Transverse colon (tissue), 4 donors: ENCODE measurements around the gene PRDM5.

Source experiments
- EP300 ChIP-seq: sonication (generic); formaldehyde crosslinking; IDR thresholded peaks from one replicate; pipeline ENCODE4 v1.6.1; 2017; ENCODE audit warnings: antibody characterized with exemption, low read depth
- POLR2A ChIP-seq: fragments of 450-650 bp; IDR thresholded peaks from one replicate; pipeline ENCODE4 v1.6.1; 2016; ENCODE audit warnings: antibody characterized with exemption, mild to moderate bottlenecking, moderate library complexity
- POLR2AphosphoS5 ChIP-seq, 3 donors: sonication (generic); formaldehyde crosslinking; IDR thresholded peaks; one replicate each; pipeline ENCODE4 v1.6.1; 2016; ENCODE audit warnings: antibody characterized with exemption in 3 of 3
- TF ChIP-seq, protein P1 (sequence below), 5 experiments: fragments of 200-600 bp in 3 of 5; fragments of 450-650 bp in 2 of 5; sonication (generic) in 3 of 5; IDR thresholded peaks; 1 replicate in 2 of 5; 2 replicates in 3 of 5; pipeline ENCODE4 v1.5.1; 2016 to 2017; ENCODE audit warnings: antibody characterized with exemption in 5 of 5, inconsistent platforms in 3 of 5, mild to moderate bottlenecking in 2 of 5, moderate library complexity in 1 of 5

DNA sequence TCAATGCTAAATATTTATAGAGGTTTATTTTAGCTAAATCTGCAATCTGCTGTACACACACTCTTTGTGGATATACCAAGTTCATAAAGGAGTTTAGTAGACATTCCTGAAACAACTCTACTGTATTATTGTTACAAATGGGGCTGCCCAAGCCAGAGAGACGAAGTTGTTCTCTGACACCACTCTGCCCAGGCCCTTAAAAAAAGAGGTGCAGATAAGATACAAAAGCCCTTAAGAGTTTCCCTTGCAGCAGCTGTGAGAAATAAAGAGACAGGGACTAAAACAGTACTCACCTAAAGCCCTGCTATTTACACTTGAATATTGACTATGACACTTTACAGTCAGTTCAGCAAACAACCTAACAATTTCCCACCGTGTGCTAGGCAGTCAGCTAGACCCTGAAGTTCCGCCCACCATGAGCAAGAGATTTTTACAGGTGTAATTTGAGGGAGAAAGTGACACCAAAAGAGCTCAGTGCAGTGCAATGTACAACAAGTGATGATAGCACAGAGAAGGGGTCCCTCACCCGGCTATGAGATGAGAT, 191.7 kb downstream of the PRDM5 start:
- TF ChIP-seq POLR2AphosphoS5 (IDR thresholded peaks at IDR 0.05) (no peak), POLR2A (no peak), EP300 (no peak)
- TF ChIP-seq, protein P1, sequence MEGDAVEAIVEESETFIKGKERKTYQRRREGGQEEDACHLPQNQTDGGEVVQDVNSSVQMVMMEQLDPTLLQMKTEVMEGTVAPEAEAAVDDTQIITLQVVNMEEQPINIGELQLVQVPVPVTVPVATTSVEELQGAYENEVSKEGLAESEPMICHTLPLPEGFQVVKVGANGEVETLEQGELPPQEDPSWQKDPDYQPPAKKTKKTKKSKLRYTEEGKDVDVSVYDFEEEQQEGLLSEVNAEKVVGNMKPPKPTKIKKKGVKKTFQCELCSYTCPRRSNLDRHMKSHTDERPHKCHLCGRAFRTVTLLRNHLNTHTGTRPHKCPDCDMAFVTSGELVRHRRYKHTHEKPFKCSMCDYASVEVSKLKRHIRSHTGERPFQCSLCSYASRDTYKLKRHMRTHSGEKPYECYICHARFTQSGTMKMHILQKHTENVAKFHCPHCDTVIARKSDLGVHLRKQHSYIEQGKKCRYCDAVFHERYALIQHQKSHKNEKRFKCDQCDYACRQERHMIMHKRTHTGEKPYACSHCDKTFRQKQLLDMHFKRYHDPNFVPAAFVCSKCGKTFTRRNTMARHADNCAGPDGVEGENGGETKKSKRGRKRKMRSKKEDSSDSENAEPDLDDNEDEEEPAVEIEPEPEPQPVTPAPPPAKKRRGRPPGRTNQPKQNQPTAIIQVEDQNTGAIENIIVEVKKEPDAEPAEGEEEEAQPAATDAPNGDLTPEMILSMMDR (IDR thresholded peaks at IDR 0.05) = no peak
